ENCODE measurements around the gene APPBP2.

- no peak for TF ChIP-seq CTCF (IDR thresholded peaks at IDR 0.05)
- no peak for TF ChIP-seq POLR2A (IDR thresholded peaks at IDR 0.05)
- TF ChIP-seq EP300 (IDR thresholded peaks at IDR 0.05): no peak
Measured at GRCh38 chr17:60415146-60415545, 110.9 kb downstream of the APPBP2 start.
